Islet of Langerhans (tissue), 1 donor: ENCODE data around the gene UBAC1.
"Not testable (repeated sequence)": the region's sequence is repeated elsewhere in the genome, so short reads cannot be mapped to it uniquely, and the experiment has no call there.

Experiments
- FAIRE-seq: peaks from one replicate; lab custom pipeline; 2011; peaks lifted over from hg19 to GRCh38; lab: Jason Lieb, UNC

UBAC1 gene

DNA sequence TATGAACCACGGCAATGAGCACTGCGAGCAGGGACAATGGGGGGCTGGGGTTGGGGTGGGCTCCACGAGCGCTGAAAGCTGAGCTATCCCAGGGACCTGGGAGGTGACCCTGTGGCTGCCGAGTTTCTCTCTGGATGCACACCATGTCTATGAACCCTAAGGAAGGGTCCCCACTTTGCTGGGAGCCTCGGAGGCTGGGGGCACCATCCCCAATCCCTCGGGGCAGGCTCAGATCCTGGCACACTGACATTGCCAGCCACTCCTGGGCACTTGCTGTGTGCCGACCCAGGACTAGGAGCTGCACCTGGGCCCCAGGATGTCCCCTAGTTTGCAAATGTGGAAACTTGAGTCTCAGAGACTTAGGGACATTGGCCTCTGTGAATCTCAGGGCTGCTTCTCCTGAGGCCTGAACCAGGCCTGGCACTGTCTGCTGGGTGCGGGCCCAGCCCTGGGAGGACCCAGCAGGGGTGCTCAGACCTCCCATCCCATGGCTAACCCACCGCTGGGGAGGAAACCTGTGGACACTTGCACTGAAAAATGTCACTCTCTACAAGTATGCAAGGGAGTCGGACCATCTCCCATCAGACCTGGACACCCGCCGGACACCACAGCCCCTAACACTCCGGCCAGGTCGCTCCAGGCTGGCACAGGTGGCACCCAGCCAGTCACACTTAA lies 40.8 kb downstream of the UBAC1 start:
- FAIRE-seq: no peak

GRCh38 chr9:135919318-135919890 lies 41.8 kb downstream of the UBAC1 start:
- no peak for FAIRE-seq

- not testable (repeated sequence) for FAIRE-seq
These were observed 44.9 kb downstream of the UBAC1 start for GRCh38 chr9:135916227-135916626.

DNA sequence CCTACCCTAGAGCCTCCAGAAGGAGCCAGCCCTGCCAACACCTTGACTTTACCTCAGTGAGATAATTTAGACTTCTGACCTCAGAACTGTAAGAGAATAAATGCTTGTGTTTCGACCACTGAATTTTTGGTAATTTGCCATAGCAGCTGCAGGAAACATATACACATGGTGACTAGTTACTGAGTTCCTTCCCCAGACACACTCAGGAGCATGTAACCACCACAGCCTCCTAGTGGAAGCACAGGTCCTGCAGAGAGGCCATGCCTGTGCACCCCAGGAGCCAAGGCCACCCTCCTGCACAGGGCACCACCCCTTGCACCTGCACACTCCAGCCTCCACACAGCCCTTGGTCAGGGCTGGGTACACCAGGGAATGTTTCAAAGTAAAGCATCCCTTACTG lies 46.3 kb downstream of the UBAC1 start:
- no peak for FAIRE-seq

GRCh38 chr9:135911233-135911632 lies 49.9 kb downstream of the UBAC1 start:
- not testable (repeated sequence) for FAIRE-seq

GRCh38 chr9:135910757-135911156 lies 50.4 kb downstream of the UBAC1 start:
- no peak for FAIRE-seq

GRCh38 chr9:135910216-135910615 lies 51.0 kb downstream of the UBAC1 start:
- no peak for FAIRE-seq

DNA sequence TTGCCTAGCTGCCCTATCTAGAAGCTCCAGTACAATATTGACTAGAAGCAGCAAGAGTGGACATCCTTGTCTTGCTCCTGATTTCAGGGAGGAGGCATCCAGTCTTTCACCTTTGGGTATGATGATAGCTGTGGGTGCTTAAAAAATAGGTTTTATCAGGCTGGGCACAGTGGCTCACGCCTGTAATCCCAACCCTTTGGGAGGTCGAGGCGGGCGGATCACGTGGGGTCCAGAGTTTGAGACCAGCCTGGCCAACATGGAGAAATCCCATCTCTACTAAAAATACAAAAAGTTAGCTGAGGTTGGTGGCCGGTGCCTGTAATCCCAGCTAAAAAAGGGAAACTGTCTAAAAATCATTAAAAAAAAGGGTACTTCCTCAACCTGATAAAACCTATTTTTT lies 51.8 kb downstream of the UBAC1 start:
- no peak for FAIRE-seq

GRCh38 chr9:135908754-135909204 lies 52.4 kb downstream of the UBAC1 start:
- no peak for FAIRE-seq

- no peak for FAIRE-seq
These were observed 53.0 kb downstream of the UBAC1 start for GRCh38 chr9:135908093-135908753.

DNA sequence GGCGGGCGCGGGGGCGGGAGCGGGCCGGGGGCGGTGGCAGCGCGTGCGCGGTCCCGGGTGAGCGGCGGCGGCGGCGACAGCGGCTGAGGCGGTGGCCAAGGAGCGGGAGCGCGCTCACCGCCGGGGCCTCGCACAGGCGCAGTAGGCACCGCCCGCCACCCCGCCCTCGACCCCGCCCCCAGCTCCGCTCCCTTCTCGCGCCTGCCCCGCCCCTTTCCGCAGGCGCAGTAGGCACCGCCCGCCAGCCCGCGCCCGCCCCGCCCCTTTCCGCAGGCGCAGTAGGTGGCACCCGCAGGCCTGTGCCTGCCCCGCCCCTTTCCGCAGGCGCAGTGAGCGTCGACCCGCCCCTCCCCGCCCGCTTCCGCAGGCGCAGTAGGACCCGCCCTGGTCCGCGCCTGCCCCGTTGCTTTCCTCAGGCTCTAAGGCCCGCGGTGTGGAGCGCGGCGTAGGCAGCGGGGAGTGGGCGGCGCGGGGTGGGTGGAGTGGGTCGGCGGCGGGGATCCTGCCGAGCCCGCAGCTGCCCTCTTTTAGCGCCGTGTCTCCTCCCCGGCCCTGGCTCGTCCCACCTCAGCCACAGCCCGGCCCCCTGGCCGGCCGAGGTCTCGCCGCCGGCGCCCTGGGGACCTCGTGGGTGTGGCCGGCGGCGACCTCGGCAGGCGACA lies 53.6 kb downstream of the UBAC1 start, which contains the start of gene CAMSAP1:
TSS of gene CAMSAP1 (minus strand) at position 116 of the 662 bp plus-strand sequence. CDS start 387 bp downstream, outside the sequence.
- FAIRE-seq: no peak

DNA sequence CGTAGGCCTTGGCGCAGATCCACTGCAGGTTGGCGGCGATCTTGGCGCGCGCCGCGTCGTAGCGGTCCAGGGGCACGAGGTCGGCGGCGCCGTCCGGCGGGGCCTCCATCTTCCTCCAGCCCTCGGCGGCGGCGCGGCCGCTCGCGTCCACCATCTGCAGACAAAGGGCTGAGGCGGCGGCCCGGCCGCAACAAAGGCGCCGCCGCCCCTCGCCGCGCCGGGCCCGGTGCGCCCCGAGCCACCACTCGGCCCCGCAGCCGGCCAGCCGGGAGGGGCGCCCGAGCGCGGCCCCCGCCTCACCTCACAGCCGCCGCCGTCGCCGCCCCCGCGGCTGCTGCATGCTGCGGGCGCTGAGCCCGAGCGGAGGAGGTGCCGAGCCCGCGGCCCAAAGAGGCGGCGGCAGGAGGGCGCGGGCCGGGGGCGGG lies 54.2 kb downstream of the UBAC1 start:
- no peak for FAIRE-seq

GRCh38 chr9:135906291-135907005 lies 54.7 kb downstream of the UBAC1 start:
- no peak for FAIRE-seq

DNA sequence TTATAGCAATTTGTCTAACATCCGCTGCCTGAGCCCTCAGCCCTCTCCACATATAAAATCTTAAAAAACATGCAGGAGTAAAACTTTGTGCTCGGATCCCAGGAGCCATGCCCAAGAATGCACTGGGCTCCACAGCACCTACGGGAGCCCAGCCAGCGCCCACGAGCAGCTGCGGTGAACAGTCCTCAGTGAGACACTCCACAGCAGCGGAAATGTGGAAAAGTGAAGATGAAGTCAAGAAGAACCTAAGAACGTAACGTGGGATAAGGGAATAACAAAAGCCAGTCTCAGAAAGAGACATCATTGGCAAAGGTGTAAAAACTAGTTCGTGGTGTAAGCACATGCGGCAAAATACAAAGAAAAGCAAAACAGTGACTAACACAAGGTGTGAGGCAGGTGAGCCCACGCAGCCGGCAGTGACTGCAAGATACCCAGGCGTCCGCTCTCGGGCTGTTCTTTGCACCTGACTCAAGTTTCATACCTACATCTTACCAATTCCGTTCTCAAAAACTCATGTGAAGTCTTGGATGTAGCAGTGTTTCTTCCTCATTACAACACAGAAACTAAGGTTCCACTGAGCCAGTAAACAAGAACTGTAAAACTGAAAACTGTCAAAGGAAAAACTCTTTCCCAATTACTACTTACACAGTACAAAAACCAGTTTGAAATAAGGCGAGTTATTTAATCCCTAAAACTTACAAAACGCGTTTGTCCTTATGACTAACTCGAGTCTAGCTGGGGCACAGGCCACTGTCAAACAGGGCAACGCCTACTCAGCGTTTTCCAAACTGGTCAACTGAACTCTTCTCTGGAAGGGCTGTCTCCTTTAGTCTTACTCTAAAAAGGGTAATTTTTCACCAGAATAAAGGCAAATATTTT lies 55.6 kb downstream of the UBAC1 start:
- FAIRE-seq: no peak

- no peak for FAIRE-seq
These were observed 57.2 kb downstream of the UBAC1 start for GRCh38 chr9:135903786-135904520.

DNA sequence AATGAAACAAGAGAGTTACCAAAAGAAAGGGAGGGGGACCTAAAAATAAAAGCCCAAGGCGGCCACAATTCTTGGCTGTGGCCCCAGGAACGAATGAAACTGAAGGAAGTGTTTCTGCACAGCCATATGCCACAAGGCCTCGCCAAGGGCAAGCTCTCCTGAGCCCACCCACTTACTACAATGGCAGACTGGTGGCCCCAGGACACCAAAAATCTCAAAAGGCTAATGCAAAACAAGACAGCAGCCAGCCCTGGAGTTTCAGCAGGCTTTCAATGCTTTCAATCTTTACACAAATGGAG lies 57.9 kb downstream of the UBAC1 start:
- no peak for FAIRE-seq

DNA sequence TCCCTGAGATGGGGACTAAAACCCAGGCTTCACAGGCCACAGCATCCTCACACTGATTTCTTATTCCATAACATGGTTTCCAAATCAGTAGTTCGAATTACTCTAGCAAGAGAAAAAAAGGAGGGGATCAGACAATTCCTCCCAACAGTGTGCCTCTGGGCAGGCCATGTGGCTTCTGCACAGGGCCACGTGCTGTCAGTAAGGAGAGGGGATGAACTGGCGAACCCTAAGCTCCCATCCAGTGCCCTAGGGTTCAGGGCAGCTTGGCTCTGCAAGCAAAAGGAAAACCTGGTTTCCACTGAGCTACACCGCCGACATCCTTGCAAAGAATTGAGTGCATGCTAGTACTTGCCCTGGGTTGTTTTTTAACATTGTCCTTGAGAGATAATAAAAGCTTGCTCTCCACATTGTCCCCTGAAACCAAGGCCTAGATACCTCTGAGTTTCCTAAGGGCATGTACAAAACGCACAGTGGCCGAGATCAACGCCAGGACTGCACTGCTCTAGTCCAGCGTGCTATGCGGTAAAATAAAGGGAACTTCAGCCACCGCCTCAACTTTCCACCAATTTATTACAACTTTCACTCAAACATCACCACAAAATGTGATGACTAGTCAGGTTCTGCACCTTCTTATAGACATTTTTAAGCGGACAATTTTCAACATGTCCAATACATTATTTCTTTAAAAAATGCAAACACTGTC lies 58.4 kb downstream of the UBAC1 start:
- no peak for FAIRE-seq

- no peak for FAIRE-seq
These were observed 59.3 kb downstream of the UBAC1 start for GRCh38 chr9:135901826-135902225.

DNA sequence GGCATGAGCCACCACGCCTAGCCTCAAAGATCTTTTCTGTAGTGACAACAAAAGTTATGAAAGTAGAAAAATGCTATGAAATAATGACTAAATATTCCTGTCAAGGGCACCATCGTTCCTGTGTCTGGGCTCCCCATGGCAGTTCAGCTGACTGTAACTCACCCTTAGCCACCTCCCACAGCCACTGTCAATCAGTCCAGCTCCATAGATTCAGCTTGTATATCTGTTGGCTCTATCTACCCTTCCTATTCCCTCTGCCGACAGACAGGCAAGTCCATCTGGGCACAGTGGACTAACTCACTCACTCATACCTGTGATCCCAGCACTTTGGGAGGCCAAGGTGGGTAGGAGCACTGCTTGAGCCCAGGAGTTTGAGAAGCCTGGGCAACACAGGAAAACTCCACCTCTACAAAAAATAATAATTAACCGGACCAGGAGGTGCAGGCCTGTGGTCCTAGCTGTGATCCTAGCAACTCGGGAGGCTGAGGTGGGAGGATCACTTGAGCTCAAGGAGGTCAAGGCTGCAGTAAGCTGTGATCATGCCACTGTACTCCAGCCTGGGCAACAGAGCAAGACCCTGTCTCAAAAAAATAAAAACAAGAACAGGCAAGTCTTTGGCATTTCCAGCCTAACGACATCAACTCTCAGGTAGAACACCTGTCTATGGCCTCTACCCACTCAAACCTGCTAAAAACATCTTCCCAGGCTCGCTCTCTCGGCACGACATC lies 60.0 kb downstream of the UBAC1 start:
- FAIRE-seq: no peak
